Measurements from ENCODE around the gene SLC8A2. TPM values are rescaled to one million over a fixed set of nuclear protein-coding genes. Genes with fewer than 3 reads are reported as not detected.
A peak's percentile ranks its signal among the peaks of the same experiment; 100 is the strongest.

Gene SLC8A2
- total RNA-seq, 1 donor: not detected

GRCh38 chr19:47428177-47428894 lies 43.4 kb downstream of the SLC8A2 start:
- H3K4me3 ChIP-seq (ENCODE audit: low read depth, low read length): peak overlapping the region; percentile 46
- DNase-seq (ENCODE audit: low read depth): peak; percentile 97
- TF ChIP-seq, protein P1, sequence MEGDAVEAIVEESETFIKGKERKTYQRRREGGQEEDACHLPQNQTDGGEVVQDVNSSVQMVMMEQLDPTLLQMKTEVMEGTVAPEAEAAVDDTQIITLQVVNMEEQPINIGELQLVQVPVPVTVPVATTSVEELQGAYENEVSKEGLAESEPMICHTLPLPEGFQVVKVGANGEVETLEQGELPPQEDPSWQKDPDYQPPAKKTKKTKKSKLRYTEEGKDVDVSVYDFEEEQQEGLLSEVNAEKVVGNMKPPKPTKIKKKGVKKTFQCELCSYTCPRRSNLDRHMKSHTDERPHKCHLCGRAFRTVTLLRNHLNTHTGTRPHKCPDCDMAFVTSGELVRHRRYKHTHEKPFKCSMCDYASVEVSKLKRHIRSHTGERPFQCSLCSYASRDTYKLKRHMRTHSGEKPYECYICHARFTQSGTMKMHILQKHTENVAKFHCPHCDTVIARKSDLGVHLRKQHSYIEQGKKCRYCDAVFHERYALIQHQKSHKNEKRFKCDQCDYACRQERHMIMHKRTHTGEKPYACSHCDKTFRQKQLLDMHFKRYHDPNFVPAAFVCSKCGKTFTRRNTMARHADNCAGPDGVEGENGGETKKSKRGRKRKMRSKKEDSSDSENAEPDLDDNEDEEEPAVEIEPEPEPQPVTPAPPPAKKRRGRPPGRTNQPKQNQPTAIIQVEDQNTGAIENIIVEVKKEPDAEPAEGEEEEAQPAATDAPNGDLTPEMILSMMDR (IDR thresholded peaks at IDR 0.05; ENCODE audit: insufficient read depth, low read length): no peak

DNA sequence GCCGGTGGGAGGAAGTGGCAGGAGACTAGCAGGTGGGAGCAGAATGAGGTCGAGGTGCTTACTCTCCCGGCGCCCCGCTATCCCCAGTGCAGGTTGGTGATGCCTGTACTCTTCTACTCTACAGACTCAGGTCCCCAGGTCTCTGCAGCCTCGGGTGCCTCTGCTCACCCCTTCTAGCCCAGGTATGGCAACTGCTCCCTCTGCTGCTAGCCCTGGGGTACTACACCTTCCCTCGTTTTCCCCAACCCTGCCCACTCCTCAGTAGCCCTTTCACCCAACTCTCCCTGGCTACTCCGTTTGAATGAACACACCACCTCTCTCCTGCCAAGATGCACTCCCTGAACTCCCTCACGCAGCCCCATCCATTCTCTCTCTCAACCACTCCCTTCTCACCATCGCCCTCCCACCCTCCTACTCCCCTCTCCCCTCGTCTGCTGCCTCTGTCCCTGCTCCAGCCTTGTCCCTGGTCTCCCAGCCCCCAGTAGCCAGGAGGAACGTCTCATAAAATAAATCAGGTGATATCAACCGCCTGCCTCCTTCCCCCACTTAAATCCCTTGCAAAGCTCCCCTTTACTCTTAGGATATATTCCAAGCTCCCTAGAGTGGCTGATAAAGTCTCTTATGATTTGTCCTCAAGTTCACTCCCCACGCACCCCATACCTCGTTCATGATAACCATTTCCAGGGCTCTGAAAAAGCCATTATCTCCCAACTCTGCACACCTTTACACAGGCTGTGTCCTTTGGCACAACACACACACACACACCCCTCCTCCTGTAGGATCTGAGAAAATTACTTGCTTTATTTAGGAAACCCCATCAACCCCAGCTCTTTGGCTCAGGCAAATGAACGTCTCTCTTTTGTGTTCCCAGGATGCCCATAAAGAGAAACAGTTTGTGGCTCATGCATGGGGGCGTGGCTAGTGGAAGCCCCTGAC lies 44.2 kb downstream of the SLC8A2 start:
- H3K4me3 ChIP-seq (ENCODE audit: low read depth, low read length): peak overlapping the region; percentile 38
- TF ChIP-seq, protein P1 (IDR thresholded peaks at IDR 0.05; ENCODE audit: insufficient read depth, low read length): peak; percentile 95
- DNase-seq (ENCODE audit: low read depth): peak; percentile 47

GRCh38 chr19:47423203-47423882 lies 48.4 kb downstream of the SLC8A2 start:
- no peak overlapping the region for H3K4me3 ChIP-seq (ENCODE audit: low read depth, low read length)
- DNase-seq (ENCODE audit: low read depth): no peak

DNA sequence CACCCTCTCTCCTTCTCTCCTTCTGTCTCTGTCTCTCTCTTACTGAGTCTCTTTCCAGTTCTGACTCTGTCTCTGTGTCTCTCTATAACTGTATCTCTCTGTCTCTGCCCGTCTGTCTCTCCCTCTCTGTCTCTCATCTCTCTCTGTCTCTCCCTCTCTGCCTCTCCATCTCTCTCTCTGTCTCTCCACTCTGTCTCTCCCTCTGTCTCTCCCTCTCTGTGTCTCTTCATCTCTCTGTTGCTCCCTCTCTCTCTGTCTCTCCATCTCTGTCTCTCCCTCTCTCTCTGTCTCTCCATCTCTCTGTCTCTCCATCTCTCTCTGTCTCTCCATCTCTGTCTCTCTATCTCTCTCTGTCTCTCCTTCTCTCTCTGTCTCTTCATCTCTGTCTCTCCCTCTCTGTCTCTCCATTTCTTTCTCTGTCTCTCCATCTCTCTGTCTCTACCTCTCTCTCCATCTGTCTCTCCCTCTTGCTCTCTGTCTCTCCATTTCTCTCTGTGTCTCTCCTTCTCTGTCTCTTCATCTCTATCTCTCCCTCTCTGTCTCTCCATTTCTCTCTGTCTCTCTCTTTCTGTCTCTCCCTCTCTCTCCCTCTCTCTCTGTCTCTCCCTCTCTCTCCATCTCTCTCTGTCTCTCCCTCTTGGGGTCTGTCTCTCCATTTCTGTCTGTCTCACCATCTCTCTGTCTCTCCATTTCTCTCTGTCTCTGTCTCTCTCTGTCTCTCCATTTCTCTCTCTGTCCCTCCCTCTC lies 49.1 kb downstream of the SLC8A2 start:
- TF ChIP-seq, protein P1 (IDR thresholded peaks at IDR 0.05; ENCODE audit: insufficient read depth, low read length): no peak
- H3K4me3 ChIP-seq (ENCODE audit: low read depth, low read length): no peak overlapping the region
- DNase-seq (ENCODE audit: low read depth): no peak

More at GRCh38 chr19:47423203-47423882, 48.4 kb downstream of the SLC8A2 start:
- TF ChIP-seq, protein P1 (IDR thresholded peaks at IDR 0.05; ENCODE audit: insufficient read depth, low read length): no peak

DNA sequence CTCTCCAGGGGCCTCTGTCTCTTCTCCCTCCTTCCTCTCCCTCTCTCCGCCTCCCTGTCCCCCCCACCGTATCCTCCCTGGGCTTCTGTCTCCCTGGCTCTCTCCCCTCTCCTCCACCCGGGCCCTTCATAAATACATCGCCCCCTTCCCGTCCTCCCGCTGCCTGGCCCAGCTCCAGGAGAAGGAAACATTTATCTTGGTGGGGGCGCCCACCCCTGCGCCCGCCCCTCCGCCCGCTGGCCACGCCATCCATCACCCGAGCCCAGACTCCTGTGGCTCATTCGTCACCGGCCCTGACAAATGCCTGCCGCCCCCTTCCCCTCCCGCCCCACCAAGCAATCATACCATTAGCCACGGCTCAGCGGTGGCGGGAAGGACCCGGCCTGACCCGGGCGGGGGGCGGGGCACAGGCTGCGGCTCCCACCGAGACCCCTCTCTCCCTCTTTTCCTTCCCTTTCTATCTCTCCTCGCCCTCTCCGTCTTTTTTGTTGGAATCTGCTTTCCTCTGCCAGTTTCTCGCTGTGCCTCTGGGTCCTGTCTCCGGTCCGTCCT lies 49.8 kb downstream of the SLC8A2 start:
- DNase-seq (ENCODE audit: low read depth): no peak
- TF ChIP-seq, protein P1 (IDR thresholded peaks at IDR 0.05; ENCODE audit: insufficient read depth, low read length): no peak
- H3K4me3 ChIP-seq (ENCODE audit: low read depth, low read length): no peak overlapping the region
